Liver (tissue), 9 donors: Measurements from ENCODE around the gene PLCD3. TPM values are rescaled to one million over a fixed set of nuclear protein-coding genes. Genes with fewer than 3 reads are reported as not detected.

Experiments
- DNase-seq: peaks from one replicate; pipeline ENCODE4 v3.0.0-alpha.2; 2017; ENCODE audit warnings: low spot score
- H3K27ac ChIP-seq, 2 donors: one replicate each; pipeline ENCODE4 v1.7.0; 2013; ENCODE audit warnings: inconsistent platforms in 2 of 2, low read length in 2 of 2, control low read depth in 1 of 2, low read depth in 1 of 2, mild to moderate bottlenecking in 1 of 2
- H3K27me3 ChIP-seq, 4 donors: one replicate each; pipeline versions ENCODE4 v1.6.1 to v1.7.0; 2013; ENCODE audit warnings: low read length in 3 of 4, inconsistent platforms in 1 of 4, mild to moderate bottlenecking in 1 of 4, moderate library complexity in 1 of 4; ENCODE audit not compliant: control insufficient read depth in 4 of 4, insufficient read depth in 4 of 4
- H3K36me3 ChIP-seq, 4 donors: one replicate each; pipeline versions ENCODE4 v1.6.1 to v1.7.0; 2013; ENCODE audit warnings: low read length in 3 of 4, mild to moderate bottlenecking in 3 of 4, low read depth in 1 of 4, moderate library complexity in 1 of 4; ENCODE audit not compliant: control insufficient read depth in 4 of 4, insufficient read depth in 3 of 4
- H3K4me1 ChIP-seq, 4 donors: one replicate each; pipeline versions ENCODE4 v1.6.1 to v1.7.0; 2013; ENCODE audit warnings: low read length in 3 of 4, mild to moderate bottlenecking in 3 of 4, moderate library complexity in 1 of 4; ENCODE audit not compliant: control insufficient read depth in 4 of 4, insufficient read depth in 4 of 4
- H3K4me3 ChIP-seq, 3 donors: one replicate each; pipeline versions ENCODE4 v1.6.1 to v1.7.0; 2013; ENCODE audit warnings: low read length in 3 of 3, control low read depth in 1 of 3, low read depth in 1 of 3, mild to moderate bottlenecking in 1 of 3
- H3K9ac ChIP-seq, 2 donors: one replicate each; pipeline ENCODE4 v1.7.0; 2013; ENCODE audit warnings: low read length in 2 of 2, mild to moderate bottlenecking in 2 of 2, moderate library complexity in 2 of 2, control low read depth in 1 of 2, low read depth in 1 of 2
- H3K9me3 ChIP-seq, 4 donors: one replicate each; pipeline versions ENCODE4 v1.6.1 to v1.7.0; 2013; ENCODE audit warnings: low read length in 3 of 4; ENCODE audit not compliant: control insufficient read depth in 4 of 4
- ATF3 ChIP-seq: IDR thresholded peaks from 2 replicates; pipeline ENCODE4 v1.6.1; 2016; ENCODE audit warnings: antibody characterized with exemption
- CTCF ChIP-seq: fragments of 150-350 bp; IDR thresholded peaks from 2 replicates; pipeline ENCODE4 v1.5.1; 2017; ENCODE audit warnings: improper control_type of control experiment, low read depth, low read length; ENCODE audit not compliant: missing input control
- EGR1 ChIP-seq, 2 donors: IDR thresholded peaks; 2 replicates each; pipeline ENCODE4 v1.6.1; 2016 to 2018; ENCODE audit warnings: antibody characterized with exemption in 2 of 2, low read depth in 2 of 2
- FOXA1 ChIP-seq: IDR thresholded peaks from 2 replicates; pipeline ENCODE4 v1.6.1; 2016; ENCODE audit warnings: antibody characterized with exemption
- FOXA2 ChIP-seq: IDR thresholded peaks from 2 replicates; pipeline ENCODE4 v1.6.1; 2016; ENCODE audit warnings: antibody characterized with exemption
- GABPA ChIP-seq, 2 donors: IDR thresholded peaks in 1 of 2; conservative IDR thresholded peaks in 1 of 2; 2 replicates each; pipeline ENCODE4 v1.6.1; 2016; ENCODE audit warnings: antibody characterized with exemption in 2 of 2, mild to moderate bottlenecking in 1 of 2, moderate library complexity in 1 of 2
- HNF4A ChIP-seq, 2 donors: conservative IDR thresholded peaks; 2 replicates each; pipeline ENCODE4 v1.6.1; 2016; ENCODE audit warnings: antibody characterized with exemption in 2 of 2, mild to moderate bottlenecking in 2 of 2
- HNF4G ChIP-seq: IDR thresholded peaks from 2 replicates; pipeline ENCODE4 v1.6.1; 2016; ENCODE audit warnings: antibody characterized with exemption
- JUND ChIP-seq, 2 donors: IDR thresholded peaks; 2 replicates each; pipeline ENCODE4 v1.6.1; 2016; ENCODE audit warnings: antibody characterized with exemption in 2 of 2
- NR2F2 ChIP-seq: IDR thresholded peaks from 2 replicates; pipeline ENCODE4 v1.6.1; 2016; ENCODE audit warnings: antibody characterized with exemption
- RAD21 ChIP-seq, 2 donors: IDR thresholded peaks; 2 replicates each; pipeline ENCODE4 v1.6.1; 2016; ENCODE audit warnings: antibody characterized with exemption in 2 of 2, mild to moderate bottlenecking in 2 of 2
- RXRA ChIP-seq, 2 donors: IDR thresholded peaks; 2 replicates each; pipeline ENCODE4 v1.6.1; 2017 to 2018; ENCODE audit warnings: antibody characterized with exemption in 2 of 2, mild to moderate bottlenecking in 1 of 2
- SP1 ChIP-seq: IDR thresholded peaks from 2 replicates; pipeline ENCODE4 v1.6.1; 2018; ENCODE audit warnings: antibody characterized with exemption, mild to moderate bottlenecking
- TAF1 ChIP-seq: conservative IDR thresholded peaks from 2 replicates; pipeline ENCODE4 v1.6.1; 2016; ENCODE audit warnings: antibody characterized with exemption, mild to moderate bottlenecking
- YY1 ChIP-seq: IDR thresholded peaks from 2 replicates; pipeline ENCODE4 v1.6.1; 2016; ENCODE audit warnings: antibody characterized with exemption, mild to moderate bottlenecking
- ZBTB33 ChIP-seq: IDR thresholded peaks from 2 replicates; pipeline ENCODE4 v1.6.1; 2016; ENCODE audit warnings: antibody characterized with exemption
- WGBS: extraction: QIAGEN DNeasy Blood & Tissue Kit; methylation state at CpG from one replicate; pipeline ENCODE4 v1.1.7; 2013; 5-methylcytosine and 5-hydroxymethylcytosine counted together
- polyA plus RNA-seq, 2 donors: library from polyadenylated mRNA; stranded (reverse) in 1 of 2; unstranded in 1 of 2; fragments of 200-250 nt in 1 of 2; fragments of >200 nt in 1 of 2; fragmentation: Nextera tagmentation in 1 of 2; extraction: Ambion mirVana in 1 of 2; gene quantifications; one replicate each; pipeline versions ENCODE4 v1.2.1 to v1.2.3, GENCODE V29; 2013 to 2015
- total RNA-seq, 2 donors: library from RNA; depleted of rRNA; stranded (reverse); fragments of >200 nt; gene quantifications; one replicate each; pipeline ENCODE4 v1.2.3, GENCODE V29; 2014
- TF ChIP-seq, protein P1 (sequence below): IDR thresholded peaks from 2 replicates; pipeline ENCODE4 v1.6.1; 2016; ENCODE audit warnings: antibody characterized with exemption
- TF ChIP-seq, protein P2 (sequence below): IDR thresholded peaks from 2 replicates; pipeline ENCODE4 v1.6.1; 2016; ENCODE audit warnings: antibody characterized with exemption, mild to moderate bottlenecking
- donor health status: healthy.
- donor health status: healthy.
- donor health status: healthy.
- donor health status: healthy.
- donor health status: healthy.

Gene PLCD3
- total and polyA plus RNA-seq, 4 donors, result 0.28 to 2.3 (median 1.4) TPM

DNA sequence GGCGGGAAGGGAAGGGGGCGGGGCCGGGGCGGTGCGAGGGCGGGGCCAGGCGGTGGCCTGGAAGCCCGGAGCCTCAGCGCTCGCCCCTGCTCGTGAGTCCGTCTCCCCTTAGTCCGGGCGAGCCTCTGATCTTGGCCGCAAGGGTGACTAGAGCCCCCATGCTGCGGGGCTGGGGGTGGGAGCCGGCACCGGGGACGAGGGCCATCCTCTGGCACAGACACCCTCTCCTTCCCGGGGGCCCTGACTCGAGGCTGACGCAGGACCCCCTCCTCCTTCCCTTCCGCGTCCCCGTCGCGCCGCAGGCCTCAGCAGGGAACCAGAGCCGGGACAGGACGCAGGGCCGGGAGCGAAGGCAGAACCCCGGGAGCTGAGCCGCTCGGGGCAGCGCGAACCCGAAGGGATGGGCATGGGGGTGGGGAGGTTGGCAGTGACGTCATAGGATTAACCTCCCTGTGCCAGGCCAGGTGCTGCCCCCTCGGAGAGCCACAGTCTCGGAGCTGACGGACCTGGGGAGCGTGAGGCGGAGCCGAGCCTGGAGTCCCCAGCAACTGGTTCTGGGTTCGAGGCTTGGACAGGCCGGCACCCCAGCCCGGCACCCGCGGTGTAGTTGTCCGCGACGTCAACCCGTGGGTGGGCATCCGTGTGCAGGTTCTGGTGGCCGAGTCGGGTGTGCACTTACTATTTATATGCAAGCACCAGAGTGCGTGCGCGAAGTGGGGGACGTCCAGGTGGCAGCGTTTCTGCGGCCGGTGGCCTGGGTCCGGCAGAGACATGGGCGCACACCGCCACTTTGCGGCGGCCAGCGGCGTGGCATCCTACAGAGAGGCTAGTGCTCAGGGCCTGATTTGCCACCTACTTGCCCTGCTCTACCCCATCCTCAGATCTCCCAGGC, 503 bp upstream of the PLCD3 start:
- peaks cover 0 to 1% (median 0%) of the 10 kb centered on the region in 4 donors for H3K36me3 ChIP-seq
- DNase-seq, result peak; percentile 95
- H3K27ac ChIP-seq, result peak overlapping the region; percentile 84 to 98
- peak overlapping the region; percentile 61 to 88 (median 81) for H3K4me3 ChIP-seq
- H3K4me1 ChIP-seq, result peaks cover 2 to 37% (median 22%) of the 10 kb centered on the region in 4 donors
- H3K9me3 ChIP-seq, result no peaks in the 10 kb centered on the region
- peak overlapping the region; percentile 29 to 85 for H3K9ac ChIP-seq
- no peaks in the 10 kb centered on the region for H3K27me3 ChIP-seq
- TF ChIP-seq ATF3, result no peak
- peak; percentile 3 for TF ChIP-seq SP1
- no peak for TF ChIP-seq GABPA (IDR thresholded peaks at IDR 0.05 in 1 of 2, conservative IDR thresholded peaks at IDR 0.05 in 1 of 2)
- TF ChIP-seq RAD21 (IDR thresholded peaks at IDR 0.05), result peak; percentile 82 to 87
- TF ChIP-seq, protein P1, sequence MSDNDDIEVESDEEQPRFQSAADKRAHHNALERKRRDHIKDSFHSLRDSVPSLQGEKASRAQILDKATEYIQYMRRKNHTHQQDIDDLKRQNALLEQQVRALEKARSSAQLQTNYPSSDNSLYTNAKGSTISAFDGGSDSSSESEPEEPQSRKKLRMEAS, result no peak
- TF ChIP-seq EGR1 (IDR thresholded peaks at IDR 0.05; ENCODE audit: low read depth in 2 of 2), result no peak
- TF ChIP-seq CTCF, result peak; percentile 88
- TF ChIP-seq JUND (IDR thresholded peaks at IDR 0.05), result no peak
- TF ChIP-seq FOXA2, result no peak
- TF ChIP-seq ZBTB33, result no peak
- no peak for TF ChIP-seq FOXA1
- no peak for TF ChIP-seq YY1
- no peak for TF ChIP-seq HNF4A (conservative IDR thresholded peaks at IDR 0.05)
- TF ChIP-seq, protein P2, sequence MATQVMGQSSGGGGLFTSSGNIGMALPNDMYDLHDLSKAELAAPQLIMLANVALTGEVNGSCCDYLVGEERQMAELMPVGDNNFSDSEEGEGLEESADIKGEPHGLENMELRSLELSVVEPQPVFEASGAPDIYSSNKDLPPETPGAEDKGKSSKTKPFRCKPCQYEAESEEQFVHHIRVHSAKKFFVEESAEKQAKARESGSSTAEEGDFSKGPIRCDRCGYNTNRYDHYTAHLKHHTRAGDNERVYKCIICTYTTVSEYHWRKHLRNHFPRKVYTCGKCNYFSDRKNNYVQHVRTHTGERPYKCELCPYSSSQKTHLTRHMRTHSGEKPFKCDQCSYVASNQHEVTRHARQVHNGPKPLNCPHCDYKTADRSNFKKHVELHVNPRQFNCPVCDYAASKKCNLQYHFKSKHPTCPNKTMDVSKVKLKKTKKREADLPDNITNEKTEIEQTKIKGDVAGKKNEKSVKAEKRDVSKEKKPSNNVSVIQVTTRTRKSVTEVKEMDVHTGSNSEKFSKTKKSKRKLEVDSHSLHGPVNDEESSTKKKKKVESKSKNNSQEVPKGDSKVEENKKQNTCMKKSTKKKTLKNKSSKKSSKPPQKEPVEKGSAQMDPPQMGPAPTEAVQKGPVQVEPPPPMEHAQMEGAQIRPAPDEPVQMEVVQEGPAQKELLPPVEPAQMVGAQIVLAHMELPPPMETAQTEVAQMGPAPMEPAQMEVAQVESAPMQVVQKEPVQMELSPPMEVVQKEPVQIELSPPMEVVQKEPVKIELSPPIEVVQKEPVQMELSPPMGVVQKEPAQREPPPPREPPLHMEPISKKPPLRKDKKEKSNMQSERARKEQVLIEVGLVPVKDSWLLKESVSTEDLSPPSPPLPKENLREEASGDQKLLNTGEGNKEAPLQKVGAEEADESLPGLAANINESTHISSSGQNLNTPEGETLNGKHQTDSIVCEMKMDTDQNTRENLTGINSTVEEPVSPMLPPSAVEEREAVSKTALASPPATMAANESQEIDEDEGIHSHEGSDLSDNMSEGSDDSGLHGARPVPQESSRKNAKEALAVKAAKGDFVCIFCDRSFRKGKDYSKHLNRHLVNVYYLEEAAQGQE, result no peak
- TF ChIP-seq TAF1, result no peak
- peak in 1 of 2 donors; percentile 7 for TF ChIP-seq RXRA (IDR thresholded peaks at IDR 0.05)
- TF ChIP-seq HNF4G, result no peak
- TF ChIP-seq NR2F2, result no peak
- WGBS, result under 1% methylated on average over 71 of the region's 71 CpGs
